Thymus (tissue), 11 donors: ENCODE data around the gene IL1RAPL2. TPM values are rescaled to one million over a fixed set of nuclear protein-coding genes. Genes with fewer than 3 reads are reported as not detected.

Experiments
- DNase-seq, 9 donors: peaks; one replicate each; pipeline ENCODE4 v3.0.0-alpha.2; 2013; ENCODE audit warnings: low spot score in 9 of 9, low read depth in 6 of 9, missing footprints in 1 of 9
- H3K27ac ChIP-seq, 2 donors: one replicate each; pipeline ENCODE4 v1.5.1; 2013; ENCODE audit warnings: control low read depth in 1 of 2, low read depth in 1 of 2, low read length in 1 of 2, mild to moderate bottlenecking in 1 of 2, moderate library complexity in 1 of 2
- H3K27me3 ChIP-seq, 2 donors: one replicate each; pipeline ENCODE4 v1.5.1; 2013; ENCODE audit warnings: low read length in 1 of 2; ENCODE audit not compliant: control insufficient read depth in 2 of 2, insufficient read depth in 1 of 2
- H3K36me3 ChIP-seq, 2 donors: one replicate each; pipeline ENCODE4 v1.5.1; 2013; ENCODE audit warnings: low read length in 1 of 2, mild to moderate bottlenecking in 1 of 2, moderate library complexity in 1 of 2; ENCODE audit not compliant: control insufficient read depth in 2 of 2, insufficient read depth in 2 of 2
- H3K4me1 ChIP-seq, 2 donors: one replicate each; pipeline ENCODE4 v1.5.1; 2013; ENCODE audit warnings: low read length in 2 of 2; ENCODE audit not compliant: control insufficient read depth in 2 of 2, insufficient read depth in 2 of 2
- H3K4me3 ChIP-seq, 2 donors: one replicate each; pipeline ENCODE4 v1.5.1; 2013; ENCODE audit warnings: low read length in 2 of 2, control low read depth in 1 of 2, mild to moderate bottlenecking in 1 of 2
- H3K9me3 ChIP-seq, 2 donors: one replicate each; pipeline ENCODE4 v1.5.1; 2013; ENCODE audit warnings: low read length in 1 of 2, mild to moderate bottlenecking in 1 of 2; ENCODE audit not compliant: control insufficient read depth in 2 of 2, insufficient read depth in 1 of 2
- WGBS: extraction: QIAGEN DNeasy Blood & Tissue Kit; methylation state at CpG from one replicate; pipeline ENCODE4 v1.1.7; 2013; 5-methylcytosine and 5-hydroxymethylcytosine counted together
- polyA plus RNA-seq: library from polyadenylated mRNA; stranded (reverse); fragments of 200-250 nt; gene quantifications from one replicate; pipeline ENCODE4 v1.2.3, GENCODE V29; 2013
- total RNA-seq: library from RNA; stranded (reverse); fragments of 120-200 nt; gene quantifications from one replicate; pipeline ENCODE4 v1.2.4, GENCODE V29; 2013
- donor health status: healthy.

Gene IL1RAPL2
- total and polyA plus RNA-seq, 2 donors: 0.38 TPM; not detected in 1

- Histone ChIP-seq H3K4me3 (no peak overlapping the region), H3K9me3 (no peaks in the 10 kb centered on the region), H3K4me1 (no peaks in the 10 kb centered on the region), H3K27me3 (no peaks in the 10 kb centered on the region), H3K36me3 (no peaks in the 10 kb centered on the region), H3K27ac (no peak overlapping the region)
- WGBS: 80% methylated on average over 2 of the region's 2 CpGs
- no peak for DNase-seq
Observed at GRCh38 chrX:105375816-105376215, 809.8 kb downstream of the IL1RAPL2 start.

GRCh38 chrX:105424729-105425128, 858.7 kb downstream of the IL1RAPL2 start:
- no peaks in the 10 kb centered on the region for H3K9me3 ChIP-seq
- no peaks in the 10 kb centered on the region for H3K36me3 ChIP-seq
- H3K27ac ChIP-seq: no peak overlapping the region
- DNase-seq: no peak
- no peaks in the 10 kb centered on the region for H3K4me1 ChIP-seq
- 90% methylated on average over 1 of the region's 1 CpG for WGBS
- no peaks in the 10 kb centered on the region for H3K27me3 ChIP-seq
- H3K4me3 ChIP-seq: no peak overlapping the region

- no peak for DNase-seq
- no peak overlapping the region for H3K4me3 ChIP-seq
- H3K9me3 ChIP-seq: no peaks in the 10 kb centered on the region
Observed at GRCh38 chrX:105451401-105451800, 885.4 kb downstream of the IL1RAPL2 start.

GRCh38 chrX:105458846-105459245, 892.8 kb downstream of the IL1RAPL2 start:
- WGBS: 72% methylated on average over 3 of the region's 3 CpGs
- no peaks in the 10 kb centered on the region for H3K27me3 ChIP-seq
- H3K4me1 ChIP-seq: no peaks in the 10 kb centered on the region
- no peaks in the 10 kb centered on the region for H3K36me3 ChIP-seq
- DNase-seq: no peak
- no peak overlapping the region for H3K27ac ChIP-seq
- no peaks in the 10 kb centered on the region for H3K9me3 ChIP-seq
- H3K4me3 ChIP-seq: no peak overlapping the region

More at GRCh38 chrX:105451401-105451800, 885.4 kb downstream of the IL1RAPL2 start:
- no peaks in the 10 kb centered on the region for H3K36me3 ChIP-seq
- no peaks in the 10 kb centered on the region for H3K4me1 ChIP-seq
- no peaks in the 10 kb centered on the region for H3K27me3 ChIP-seq
- H3K27ac ChIP-seq: no peak overlapping the region

- 71% methylated on average over 1 of the region's 1 CpG for WGBS
Observed at GRCh38 chrX:105460376-105460775, 894.4 kb downstream of the IL1RAPL2 start.

GRCh38 chrX:105461016-105461415, 895.0 kb downstream of the IL1RAPL2 start:
- 100% methylated on average over 1 of the region's 1 CpG for WGBS
- H3K27me3 ChIP-seq: no peaks in the 10 kb centered on the region
- H3K27ac ChIP-seq: no peak overlapping the region
- no peak overlapping the region for H3K4me3 ChIP-seq
- no peak for DNase-seq
- no peaks in the 10 kb centered on the region for H3K36me3 ChIP-seq
- no peaks in the 10 kb centered on the region for H3K9me3 ChIP-seq
- no peaks in the 10 kb centered on the region for H3K4me1 ChIP-seq

More at GRCh38 chrX:105460376-105460775, 894.4 kb downstream of the IL1RAPL2 start:
- Histone ChIP-seq H3K27me3 (no peaks in the 10 kb centered on the region), H3K4me1 (no peaks in the 10 kb centered on the region), H3K9me3 (no peaks in the 10 kb centered on the region), H3K36me3 (no peaks in the 10 kb centered on the region), H3K4me3 (no peak overlapping the region), H3K27ac (no peak overlapping the region)
- no peak for DNase-seq

- no peaks in the 10 kb centered on the region for H3K27me3 ChIP-seq
- WGBS: 96% methylated on average over 1 of the region's 1 CpG
Observed at GRCh38 chrX:105462186-105462585, 896.2 kb downstream of the IL1RAPL2 start.

GRCh38 chrX:105463473-105463872, 897.5 kb downstream of the IL1RAPL2 start:
- Histone ChIP-seq H3K9me3 (no peaks in the 10 kb centered on the region), H3K36me3 (no peaks in the 10 kb centered on the region), H3K27me3 (no peaks in the 10 kb centered on the region), H3K27ac (no peak overlapping the region), H3K4me3 (no peak overlapping the region), H3K4me1 (no peaks in the 10 kb centered on the region)
- WGBS: 86% methylated on average over 3 of the region's 3 CpGs
- no peak for DNase-seq

More at GRCh38 chrX:105462186-105462585, 896.2 kb downstream of the IL1RAPL2 start:
- Histone ChIP-seq H3K36me3 (no peaks in the 10 kb centered on the region), H3K4me3 (no peak overlapping the region), H3K27ac (no peak overlapping the region), H3K9me3 (no peaks in the 10 kb centered on the region), H3K4me1 (no peaks in the 10 kb centered on the region)
- no peak for DNase-seq

GRCh38 chrX:105464618-105465017, 898.6 kb downstream of the IL1RAPL2 start:
- 87% methylated on average over 2 of the region's 2 CpGs for WGBS
- no peak overlapping the region for H3K27ac ChIP-seq
- no peak for DNase-seq
- no peaks in the 10 kb centered on the region for H3K27me3 ChIP-seq
- H3K4me1 ChIP-seq: no peaks in the 10 kb centered on the region
- no peaks in the 10 kb centered on the region for H3K36me3 ChIP-seq
- no peak overlapping the region for H3K4me3 ChIP-seq
- no peaks in the 10 kb centered on the region for H3K9me3 ChIP-seq

- H3K4me1 ChIP-seq: no peaks in the 10 kb centered on the region
- H3K36me3 ChIP-seq: no peaks in the 10 kb centered on the region
- no peaks in the 10 kb centered on the region for H3K27me3 ChIP-seq
- no peak for DNase-seq
- H3K9me3 ChIP-seq: no peaks in the 10 kb centered on the region
- H3K4me3 ChIP-seq: no peak overlapping the region
- H3K27ac ChIP-seq: no peak overlapping the region
Observed at GRCh38 chrX:105468741-105469140, 902.7 kb downstream of the IL1RAPL2 start.
